ENCODE data around the gene AKR7A2. TPM values are rescaled to one million over a fixed set of nuclear protein-coding genes. Genes with fewer than 3 reads are reported as not detected.

The AKR7A2 gene
- total RNA-seq, 1 experiment from 2014 or later: 86.6 TPM

DNA sequence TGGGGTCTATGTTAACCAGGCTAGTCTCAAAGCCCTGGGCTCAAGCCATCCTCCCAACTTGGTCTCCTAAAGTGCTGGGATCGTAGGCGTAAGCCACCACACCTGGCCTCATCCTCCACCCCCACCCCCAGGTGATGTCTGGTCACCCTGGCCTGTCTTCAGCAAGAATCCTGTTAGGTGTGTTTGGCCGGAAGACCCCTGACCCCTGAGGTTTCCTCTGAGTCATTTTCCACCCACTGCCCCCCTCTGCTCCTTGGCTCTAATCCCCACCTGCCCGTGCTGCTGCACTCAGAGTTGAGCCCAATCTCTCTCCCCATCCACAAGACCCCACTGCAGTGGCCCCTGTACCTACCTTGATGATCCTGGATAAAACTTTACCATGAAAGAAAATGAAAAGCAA is 25.3 kb upstream of the AKR7A2 start:
- Histone ChIP-seq H3K4me1 (ENCODE audit: control insufficient read depth, insufficient read depth, low read length) (no peaks in the 10 kb centered on the region), H3K9me3 (ENCODE audit: control insufficient read depth, insufficient read depth, low read depth, low read length) (no peaks in the 10 kb centered on the region), H3K27ac (ENCODE audit: low read length) (no peak overlapping the region), H3K4me3 (ENCODE audit: low read depth in 2 of 2, low read length in 2 of 2) (no peak overlapping the region), H3K27me3 (ENCODE audit: control insufficient read depth, insufficient read depth, low read length) (no peaks in the 10 kb centered on the region), H3K36me3 (ENCODE audit: control insufficient read depth, insufficient read depth, low read length) (peaks cover 5% of the 10 kb centered on the region; the same call in 1 of the 2 replicates)
- no peak for ATAC-seq
- POLR2A ChIA-PET: no interaction called here
- CTCF ChIA-PET: no interaction called here
- TF ChIP-seq TCF7L2 (IDR thresholded peaks at IDR 0.05; ENCODE audit: low read depth, low read length) (no peak), REST (IDR thresholded peaks at IDR 0.05; ENCODE audit: insufficient read depth in 1 of 2, low read depth in 2 of 2, low read length in 1 of 2) (no peak), POLR2AphosphoS5 (IDR thresholded peaks at IDR 0.05; ENCODE audit: low read depth, low read length) (no peak), SIN3A (IDR thresholded peaks at IDR 0.05; ENCODE audit: borderline replicate concordance, insufficient read depth, low read depth, low read length) (no peak), CTCF (IDR thresholded peaks at IDR 0.05) (no peak)
- DNase-seq (ENCODE audit: low read depth, low spot score): no peak
- intact Hi-C loops (cut with micrococcal nuclease; ENCODE audit: unreplicated experiment) (no loop called here), in situ Hi-C loops (cut with HindIII; ENCODE audit: low pct_unique_long_range_greater_than_20kb, low sequenced_read_pairs) (no loop called here)
- no TSS peak for BruUV-seq (replicated peaks)

DNA sequence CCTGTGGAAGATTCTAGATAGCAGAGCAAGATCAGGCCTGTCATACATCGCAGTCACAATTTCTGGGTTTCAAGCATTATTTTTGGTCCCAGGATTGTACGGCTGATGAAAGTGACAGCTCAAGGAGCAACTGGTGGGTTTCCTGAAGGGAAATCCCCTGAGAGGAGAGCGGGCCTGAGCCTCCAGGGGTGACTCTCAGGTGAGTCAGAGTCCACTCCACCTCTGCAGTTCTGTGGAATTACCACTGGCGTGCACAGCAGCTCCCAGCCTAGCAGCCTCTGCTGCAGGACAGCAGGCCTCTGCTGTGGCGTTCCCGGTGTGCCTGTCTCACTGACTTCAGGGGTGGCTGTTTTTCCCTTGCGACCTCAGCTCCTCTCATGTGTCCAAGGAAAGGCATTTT is 24.6 kb upstream of the AKR7A2 start:
- Histone ChIP-seq H3K27me3 (ENCODE audit: control insufficient read depth, insufficient read depth, low read length) (no peaks in the 10 kb centered on the region), H3K4me3 (ENCODE audit: low read depth in 2 of 2, low read length in 2 of 2) (no peak overlapping the region), H3K36me3 (ENCODE audit: control insufficient read depth, insufficient read depth, low read length) (peaks cover 5% of the 10 kb centered on the region; the same call in 1 of the 2 replicates), H3K4me1 (ENCODE audit: control insufficient read depth, insufficient read depth, low read length) (no peaks in the 10 kb centered on the region; the same call in 1 of the 2 replicates), H3K9me3 (ENCODE audit: control insufficient read depth, insufficient read depth, low read depth, low read length) (no peaks in the 10 kb centered on the region), H3K27ac (ENCODE audit: low read length) (no peak overlapping the region)
- no peak for DNase-seq (ENCODE audit: low read depth, low spot score)
- CTCF ChIA-PET: no interaction called here
- peak; percentile 59 for ATAC-seq
- intact Hi-C loops (cut with micrococcal nuclease; ENCODE audit: unreplicated experiment): no loop called here
- POLR2A ChIA-PET: no interaction called here
- in situ Hi-C loops (cut with HindIII; ENCODE audit: low pct_unique_long_range_greater_than_20kb, low sequenced_read_pairs): no loop called here
- TF ChIP-seq POLR2AphosphoS5 (IDR thresholded peaks at IDR 0.05; ENCODE audit: low read depth, low read length) (peak; percentile 57; the same call in 1 of the 2 replicates), CTCF (IDR thresholded peaks at IDR 0.05) (no peak)
- no TSS peak for BruUV-seq (replicated peaks)

All from Panc1 (cell line).